Astrocyte (in vitro differentiated cells and primary cell): Measurements from ENCODE around the gene FZR1.

Experiments used
- CTCF ChIP-seq: IDR thresholded peaks from 2 replicates; pipeline ENCODE4 v1.5.1; 2011; ENCODE audit warnings: low read depth, mild to moderate bottlenecking, inconsistent platforms, low read length, moderate library complexity; ENCODE audit not compliant: insufficient read depth
- EZH2 ChIP-seq: IDR thresholded peaks from 2 replicates; pipeline ENCODE4 v1.6.1; 2012; ENCODE audit warnings: mild to moderate bottlenecking, low read length, inconsistent platforms; ENCODE audit not compliant: insufficient read depth

- TF ChIP-seq CTCF = no peak
- TF ChIP-seq EZH2 = no peak
Observed at GRCh38 chr19:3514930-3515329, 8.8 kb downstream of the FZR1 start.
